NCI-H345 treated with DMSO at 0.1 percent for 48 hours (cell line): ENCODE data around the gene RBM7.

Experiments
- DNase-seq: peaks from one replicate; lab custom pipeline; 2025; ENCODE audit not compliant: unreplicated experiment; lab: John Stamatoyannopoulos, UW

The RBM7 gene

DNA sequence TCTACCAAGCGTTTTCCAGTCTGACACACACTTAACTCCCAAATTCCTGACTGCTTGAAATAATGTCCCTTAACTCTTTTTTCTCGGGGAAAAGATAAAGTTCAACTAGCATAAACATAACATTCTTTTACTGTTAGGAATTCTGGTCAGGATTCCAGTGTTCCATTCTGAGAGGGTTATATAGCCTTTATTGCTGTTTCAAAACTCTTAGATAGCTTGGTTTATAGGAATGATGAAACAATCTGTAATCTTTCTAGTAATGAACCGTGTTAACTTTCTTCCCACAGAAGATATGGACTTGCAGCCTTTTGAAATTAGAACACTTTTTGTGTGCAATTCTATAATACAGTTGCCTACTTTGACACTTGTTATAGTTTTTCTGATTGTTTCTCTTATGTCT lies 47.4 kb downstream of the RBM7 start:
- no peak for DNase-seq

DNA sequence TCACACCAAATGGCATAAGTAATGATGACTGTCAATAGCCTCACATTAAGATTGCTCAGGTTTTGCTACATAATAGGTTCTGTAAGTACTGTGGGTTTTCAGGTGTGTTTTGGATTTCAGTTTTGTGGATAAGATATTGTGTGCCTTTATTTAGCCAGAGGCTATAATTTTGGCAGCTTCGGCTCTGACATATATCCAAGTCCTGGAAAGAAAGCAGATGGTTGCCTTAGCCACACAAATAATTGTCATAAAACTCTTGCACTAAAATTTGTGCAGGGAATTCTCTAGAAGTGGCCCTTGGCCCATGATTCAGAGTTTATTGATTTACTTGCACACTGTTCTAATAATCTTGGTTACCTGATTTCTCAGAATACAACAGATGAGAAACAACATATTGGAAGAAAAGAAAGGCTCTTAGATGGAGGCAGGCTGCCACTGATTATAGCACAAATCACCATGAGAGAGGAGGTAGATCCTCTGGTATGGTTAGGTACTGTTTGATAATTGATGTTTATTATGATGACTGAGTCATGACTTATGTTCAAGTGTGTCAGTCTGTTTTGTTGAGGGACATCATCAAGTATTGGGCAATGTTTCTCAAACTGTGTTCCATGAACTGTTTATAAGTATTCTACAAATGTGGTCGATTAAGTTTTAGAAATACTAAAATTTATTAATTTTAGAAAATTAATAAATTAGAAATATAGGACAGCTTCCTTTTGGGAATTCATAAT lies 48.5 kb downstream of the RBM7 start:
- DNase-seq = no peak

- no peak for DNase-seq
These were observed 49.4 kb downstream of the RBM7 start for GRCh38 chr11:114449845-114450244.

GRCh38 chr11:114452399-114452798 lies 51.9 kb downstream of the RBM7 start:
- no peak for DNase-seq
